ENCODE results near the gene PRICKLE1. TPM values are rescaled to one million over a fixed set of nuclear protein-coding genes. Genes with fewer than 3 reads are reported as not detected.

The PRICKLE1 gene
- total and polyA plus RNA-seq, 2 experiments from 2014 or later = 7.7 to 51.7 TPM

DNA sequence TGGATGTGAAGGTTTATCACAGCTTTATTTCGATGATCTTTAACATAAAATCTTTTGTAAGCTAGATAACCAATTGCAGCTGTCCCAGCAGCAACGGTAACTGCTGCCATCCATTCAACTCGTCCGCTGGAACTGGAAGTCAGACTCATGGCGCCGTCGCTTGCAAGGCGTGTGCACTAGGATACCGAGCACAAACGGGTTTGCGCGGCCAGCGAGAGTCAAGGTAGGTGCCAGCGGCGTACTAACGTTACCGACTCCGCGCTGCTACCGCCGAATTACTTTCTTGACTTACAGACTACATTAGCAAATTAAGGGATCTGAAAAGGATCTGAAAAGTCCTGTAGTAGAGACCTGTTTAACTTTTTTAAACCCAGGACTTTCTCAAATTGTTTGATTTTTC lies 47.4 kb upstream of the PRICKLE1 start:
- Mint-ChIP-seq H3K9me3 (no peaks in the 10 kb centered on the region), H3K36me3 (ENCODE audit: low read depth) (no peaks in the 10 kb centered on the region), H3K4me3 (no peak overlapping the region), H3K27me3 (ENCODE audit: insufficient read depth, low read depth, poor library complexity) (peaks cover 3% of the 10 kb centered on the region), H3K4me1 (peaks cover 5% of the 10 kb centered on the region), H3K27ac (no peak overlapping the region)
- no peak overlapping the region for H3K27ac ChIP-seq (ENCODE audit: low read depth)
- DNase-seq (ENCODE audit: low spot score) = no peak
- TF ChIP-seq, protein P1, sequence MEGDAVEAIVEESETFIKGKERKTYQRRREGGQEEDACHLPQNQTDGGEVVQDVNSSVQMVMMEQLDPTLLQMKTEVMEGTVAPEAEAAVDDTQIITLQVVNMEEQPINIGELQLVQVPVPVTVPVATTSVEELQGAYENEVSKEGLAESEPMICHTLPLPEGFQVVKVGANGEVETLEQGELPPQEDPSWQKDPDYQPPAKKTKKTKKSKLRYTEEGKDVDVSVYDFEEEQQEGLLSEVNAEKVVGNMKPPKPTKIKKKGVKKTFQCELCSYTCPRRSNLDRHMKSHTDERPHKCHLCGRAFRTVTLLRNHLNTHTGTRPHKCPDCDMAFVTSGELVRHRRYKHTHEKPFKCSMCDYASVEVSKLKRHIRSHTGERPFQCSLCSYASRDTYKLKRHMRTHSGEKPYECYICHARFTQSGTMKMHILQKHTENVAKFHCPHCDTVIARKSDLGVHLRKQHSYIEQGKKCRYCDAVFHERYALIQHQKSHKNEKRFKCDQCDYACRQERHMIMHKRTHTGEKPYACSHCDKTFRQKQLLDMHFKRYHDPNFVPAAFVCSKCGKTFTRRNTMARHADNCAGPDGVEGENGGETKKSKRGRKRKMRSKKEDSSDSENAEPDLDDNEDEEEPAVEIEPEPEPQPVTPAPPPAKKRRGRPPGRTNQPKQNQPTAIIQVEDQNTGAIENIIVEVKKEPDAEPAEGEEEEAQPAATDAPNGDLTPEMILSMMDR (conservative IDR thresholded peaks at IDR 0.05; ENCODE audit: low read depth in 2 of 2) = no peak
- TF ChIP-seq ZNF331 (CRISPR knock-in tag; IDR thresholded peaks at IDR 0.05; ENCODE audit: low read depth) (no peak), NANOG (IDR thresholded peaks at IDR 0.05; ENCODE audit: borderline replicate concordance) (no peak), ZNF114 (CRISPR knock-in tag; IDR thresholded peaks at IDR 0.05) (no peak), CREB1 (CRISPR knock-in tag; IDR thresholded peaks at IDR 0.05; ENCODE audit: low read depth) (no peak), EZH2phosphoT487 (IDR thresholded peaks at IDR 0.05; ENCODE audit: unreplicated experiment) (no peak), POLR2AphosphoS5 (IDR thresholded peaks at IDR 0.05; ENCODE audit: low read depth) (no peak), EZH2 (IDR thresholded peaks at IDR 0.05; ENCODE audit: low read depth, unreplicated experiment) (no peak)
- TF ChIP-seq, protein P2, sequence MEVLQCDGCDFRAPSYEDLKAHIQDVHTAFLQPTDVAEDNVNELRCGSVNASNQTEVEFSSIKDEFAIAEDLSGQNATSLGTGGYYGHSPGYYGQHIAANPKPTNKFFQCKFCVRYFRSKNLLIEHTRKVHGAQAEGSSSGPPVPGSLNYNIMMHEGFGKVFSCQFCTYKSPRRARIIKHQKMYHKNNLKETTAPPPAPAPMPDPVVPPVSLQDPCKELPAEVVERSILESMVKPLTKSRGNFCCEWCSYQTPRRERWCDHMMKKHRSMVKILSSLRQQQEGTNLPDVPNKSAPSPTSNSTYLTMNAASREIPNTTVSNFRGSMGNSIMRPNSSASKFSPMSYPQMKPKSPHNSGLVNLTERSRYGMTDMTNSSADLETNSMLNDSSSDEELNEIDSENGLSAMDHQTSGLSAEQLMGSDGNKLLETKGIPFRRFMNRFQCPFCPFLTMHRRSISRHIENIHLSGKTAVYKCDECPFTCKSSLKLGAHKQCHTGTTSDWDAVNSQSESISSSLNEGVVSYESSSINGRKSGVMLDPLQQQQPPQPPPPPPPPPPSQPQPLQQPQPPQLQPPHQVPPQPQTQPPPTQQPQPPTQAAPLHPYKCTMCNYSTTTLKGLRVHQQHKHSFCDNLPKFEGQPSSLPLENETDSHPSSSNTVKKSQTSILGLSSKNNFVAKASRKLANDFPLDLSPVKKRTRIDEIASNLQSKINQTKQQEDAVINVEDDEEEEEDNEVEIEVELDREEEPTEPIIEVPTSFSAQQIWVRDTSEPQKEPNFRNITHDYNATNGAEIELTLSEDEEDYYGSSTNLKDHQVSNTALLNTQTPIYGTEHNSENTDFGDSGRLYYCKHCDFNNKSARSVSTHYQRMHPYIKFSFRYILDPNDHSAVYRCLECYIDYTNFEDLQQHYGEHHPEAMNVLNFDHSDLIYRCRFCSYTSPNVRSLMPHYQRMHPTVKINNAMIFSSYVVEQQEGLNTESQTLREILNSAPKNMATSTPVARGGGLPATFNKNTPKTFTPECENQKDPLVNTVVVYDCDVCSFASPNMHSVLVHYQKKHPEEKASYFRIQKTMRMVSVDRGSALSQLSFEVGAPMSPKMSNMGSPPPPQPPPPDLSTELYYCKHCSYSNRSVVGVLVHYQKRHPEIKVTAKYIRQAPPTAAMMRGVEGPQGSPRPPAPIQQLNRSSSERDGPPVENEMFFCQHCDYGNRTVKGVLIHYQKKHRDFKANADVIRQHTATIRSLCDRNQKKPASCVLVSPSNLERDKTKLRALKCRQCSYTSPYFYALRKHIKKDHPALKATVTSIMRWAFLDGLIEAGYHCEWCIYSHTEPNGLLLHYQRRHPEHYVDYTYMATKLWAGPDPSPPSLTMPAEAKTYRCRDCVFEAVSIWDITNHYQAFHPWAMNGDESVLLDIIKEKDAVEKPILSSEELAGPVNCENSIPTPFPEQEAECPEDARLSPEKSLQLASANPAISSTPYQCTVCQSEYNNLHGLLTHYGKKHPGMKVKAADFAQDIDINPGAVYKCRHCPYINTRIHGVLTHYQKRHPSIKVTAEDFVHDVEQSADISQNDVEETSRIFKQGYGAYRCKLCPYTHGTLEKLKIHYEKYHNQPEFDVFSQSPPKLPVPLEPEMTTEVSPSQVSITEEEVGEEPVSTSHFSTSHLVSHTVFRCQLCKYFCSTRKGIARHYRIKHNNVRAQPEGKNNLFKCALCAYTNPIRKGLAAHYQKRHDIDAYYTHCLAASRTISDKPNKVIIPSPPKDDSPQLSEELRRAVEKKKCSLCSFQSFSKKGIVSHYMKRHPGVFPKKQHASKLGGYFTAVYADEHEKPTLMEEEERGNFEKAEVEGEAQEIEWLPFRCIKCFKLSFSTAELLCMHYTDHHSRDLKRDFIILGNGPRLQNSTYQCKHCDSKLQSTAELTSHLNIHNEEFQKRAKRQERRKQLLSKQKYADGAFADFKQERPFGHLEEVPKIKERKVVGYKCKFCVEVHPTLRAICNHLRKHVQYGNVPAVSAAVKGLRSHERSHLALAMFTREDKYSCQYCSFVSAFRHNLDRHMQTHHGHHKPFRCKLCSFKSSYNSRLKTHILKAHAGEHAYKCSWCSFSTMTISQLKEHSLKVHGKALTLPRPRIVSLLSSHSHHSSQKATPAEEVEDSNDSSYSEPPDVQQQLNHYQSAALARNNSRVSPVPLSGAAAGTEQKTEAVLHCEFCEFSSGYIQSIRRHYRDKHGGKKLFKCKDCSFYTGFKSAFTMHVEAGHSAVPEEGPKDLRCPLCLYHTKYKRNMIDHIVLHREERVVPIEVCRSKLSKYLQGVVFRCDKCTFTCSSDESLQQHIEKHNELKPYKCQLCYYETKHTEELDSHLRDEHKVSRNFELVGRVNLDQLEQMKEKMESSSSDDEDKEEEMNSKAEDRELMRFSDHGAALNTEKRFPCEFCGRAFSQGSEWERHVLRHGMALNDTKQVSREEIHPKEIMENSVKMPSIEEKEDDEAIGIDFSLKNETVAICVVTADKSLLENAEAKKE (CRISPR knock-in tag; IDR thresholded peaks at IDR 0.05) = no peak
- TF ChIP-seq, protein P3, sequence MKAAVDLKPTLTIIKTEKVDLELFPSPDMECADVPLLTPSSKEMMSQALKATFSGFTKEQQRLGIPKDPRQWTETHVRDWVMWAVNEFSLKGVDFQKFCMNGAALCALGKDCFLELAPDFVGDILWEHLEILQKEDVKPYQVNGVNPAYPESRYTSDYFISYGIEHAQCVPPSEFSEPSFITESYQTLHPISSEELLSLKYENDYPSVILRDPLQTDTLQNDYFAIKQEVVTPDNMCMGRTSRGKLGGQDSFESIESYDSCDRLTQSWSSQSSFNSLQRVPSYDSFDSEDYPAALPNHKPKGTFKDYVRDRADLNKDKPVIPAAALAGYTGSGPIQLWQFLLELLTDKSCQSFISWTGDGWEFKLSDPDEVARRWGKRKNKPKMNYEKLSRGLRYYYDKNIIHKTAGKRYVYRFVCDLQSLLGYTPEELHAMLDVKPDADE (IDR thresholded peaks at IDR 0.05) = no peak
- no peaks in the 10 kb centered on the region for H3K36me3 ChIP-seq (ENCODE audit: insufficient read depth)
- H4K20me1 ChIP-seq (replicated peaks; ENCODE audit: insufficient read depth) = no peaks in the 10 kb centered on the region
- no peak overlapping the region for H3K4me3 ChIP-seq
- H3K27me3 ChIP-seq (ENCODE audit: insufficient read depth) = no peaks in the 10 kb centered on the region
- no peak overlapping the region for H3K4me2 ChIP-seq
- no peaks in the 10 kb centered on the region for H3F3A ChIP-seq (replicated peaks; ENCODE audit: low read depth)
- H3K9me2 ChIP-seq (ENCODE audit: insufficient read depth) = no peaks in the 10 kb centered on the region
- no peak for ATAC-seq
- no peaks in the 10 kb centered on the region for H3K79me2 ChIP-seq (replicated peaks; ENCODE audit: insufficient read depth)
- no peak overlapping the region; the same call in 1 of the 2 replicates for H2AFZ ChIP-seq
- H3K4me1 ChIP-seq (ENCODE audit: insufficient read depth) = 0 out of 2 replicates have a peak, but pooled peaks cover 3% of the 10 kb centered on the region
